HG02870 (cell line): ENCODE results near the gene TRMT2A.
"Not testable (repeated sequence)": the region's sequence is repeated elsewhere in the genome, so short reads cannot be mapped to it uniquely, and the experiment has no call there.

ENCODE experiments used
- ATAC-seq: cut with Tn5 transposase; IDR thresholded peaks from one replicate; pipeline ENCODE4 v1.9.1; 2021; ENCODE audit warnings: mild to moderate bottlenecking, moderate library complexity; ENCODE audit not compliant: unreplicated experiment

TRMT2A gene

DNA sequence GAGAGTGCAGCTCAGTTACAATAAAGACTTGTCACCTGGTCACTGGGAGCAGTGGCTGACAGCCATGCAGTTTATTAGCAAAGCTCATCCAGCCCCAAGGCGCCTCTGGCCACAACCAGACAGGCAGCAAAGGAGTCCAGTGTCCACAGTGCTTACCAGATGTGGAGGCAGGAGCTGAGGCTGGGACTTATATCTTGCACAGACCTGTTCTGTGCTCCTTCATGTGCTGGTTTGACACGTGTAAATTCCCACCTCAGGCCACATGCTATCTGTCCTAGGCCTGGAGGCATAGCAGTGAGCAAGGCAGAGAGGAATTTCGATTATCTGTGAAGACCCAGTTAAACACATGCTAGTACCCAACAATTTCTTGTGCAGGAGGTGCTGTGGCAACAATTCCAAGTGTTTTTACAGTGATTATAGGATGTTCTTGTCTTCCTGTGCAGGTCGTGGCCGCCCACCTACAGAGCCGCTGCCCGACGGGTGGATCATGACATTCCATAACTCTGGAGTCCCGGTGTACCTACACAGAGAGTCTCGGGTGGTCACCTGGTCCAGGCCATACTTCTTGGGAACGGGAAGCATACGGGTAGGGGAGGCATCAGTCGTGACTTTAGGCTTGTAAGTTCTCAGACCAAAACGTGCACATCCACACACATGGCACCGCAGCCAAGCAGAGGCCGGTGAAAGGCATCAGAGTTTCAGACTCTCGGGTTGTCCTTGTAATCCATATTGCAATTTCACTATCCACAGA is 27.6 kb downstream of the TRMT2A start:
- ATAC-seq = no peak

DNA sequence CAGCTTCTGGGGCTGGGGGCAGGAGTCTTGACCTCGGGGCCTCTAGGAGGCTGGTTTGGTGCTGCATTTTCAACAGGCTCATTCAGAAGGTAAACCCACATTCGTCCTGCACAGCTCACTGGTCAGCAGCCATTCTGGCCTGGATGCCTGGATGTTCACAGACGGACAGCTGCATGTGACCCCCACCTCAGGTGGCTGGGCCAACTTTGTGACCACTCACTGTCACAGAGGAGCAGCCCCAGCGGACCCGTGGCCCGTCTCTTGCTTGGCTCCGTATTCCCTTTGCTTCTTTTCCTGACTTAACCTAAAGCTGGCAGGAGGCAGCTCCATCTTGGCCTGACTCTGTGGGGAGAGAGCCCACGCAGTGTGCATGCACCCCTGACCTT is 28.8 kb downstream of the TRMT2A start:
- no peak for ATAC-seq

DNA sequence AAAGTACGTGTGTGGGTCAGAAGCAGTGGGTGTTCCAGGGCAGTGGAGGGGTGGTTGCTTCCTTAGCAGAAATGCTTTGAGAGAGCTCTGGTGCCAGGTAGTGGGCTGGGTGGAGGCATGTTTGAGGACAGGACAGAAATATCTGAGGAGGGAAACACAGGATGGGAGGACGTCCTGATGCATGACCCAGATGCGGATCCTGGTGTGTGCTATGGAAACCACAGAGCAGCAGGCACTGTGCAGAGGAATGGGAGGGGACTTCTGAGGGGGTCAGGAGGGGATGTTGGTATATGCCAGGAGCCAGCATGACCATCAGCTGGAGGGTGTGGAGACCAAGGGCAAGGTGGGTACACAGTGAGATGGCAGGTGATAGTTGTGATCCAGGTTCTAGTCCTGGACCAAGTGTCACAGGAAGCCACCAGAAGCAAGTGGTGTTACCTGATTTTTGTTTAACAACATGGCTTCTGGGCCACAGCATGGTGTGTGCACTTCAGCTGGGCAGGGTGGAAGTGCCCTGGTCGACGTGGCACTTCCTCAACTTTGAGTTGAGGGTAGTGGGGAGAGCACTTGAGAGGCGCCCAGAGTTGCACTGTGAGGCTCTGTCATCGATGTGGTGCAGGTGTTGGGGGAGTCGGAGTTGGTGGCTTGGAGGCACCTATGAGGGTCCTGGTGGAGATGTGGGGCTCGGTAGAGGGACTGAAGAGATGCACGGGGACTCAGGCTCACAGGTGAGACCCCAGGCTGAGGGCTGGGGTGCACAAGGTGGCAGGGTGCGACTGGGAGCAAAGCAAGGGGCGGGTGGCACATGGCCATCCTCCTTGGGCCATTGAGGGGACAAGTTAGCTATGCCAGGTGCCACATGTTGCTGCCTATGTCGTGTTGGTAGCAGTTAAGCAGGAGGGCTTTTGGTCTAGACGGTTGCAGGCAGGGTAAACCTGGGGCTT is 29.4 kb downstream of the TRMT2A start:
- ATAC-seq = no peak

DNA sequence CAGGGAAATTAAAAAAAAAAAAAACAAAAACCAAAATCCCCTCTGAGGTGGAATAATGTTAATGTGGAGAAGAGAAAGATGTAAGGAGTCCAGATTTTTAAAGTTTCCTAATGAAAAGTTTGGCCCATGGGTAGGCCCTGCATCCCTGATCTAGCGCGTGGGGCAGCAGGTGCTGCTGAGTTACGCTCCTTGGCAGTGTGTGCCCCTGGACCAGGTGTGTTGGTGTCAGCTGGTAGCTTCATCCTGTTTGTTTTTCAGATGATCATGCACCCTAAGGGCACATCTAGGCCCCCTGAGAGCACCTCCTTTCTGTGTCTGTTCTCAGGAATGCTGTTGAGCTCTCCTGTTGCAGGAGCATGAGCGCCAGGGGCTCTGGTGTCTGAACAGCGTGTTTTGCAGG is 30.3 kb downstream of the TRMT2A start:
- no peak for ATAC-seq

DNA sequence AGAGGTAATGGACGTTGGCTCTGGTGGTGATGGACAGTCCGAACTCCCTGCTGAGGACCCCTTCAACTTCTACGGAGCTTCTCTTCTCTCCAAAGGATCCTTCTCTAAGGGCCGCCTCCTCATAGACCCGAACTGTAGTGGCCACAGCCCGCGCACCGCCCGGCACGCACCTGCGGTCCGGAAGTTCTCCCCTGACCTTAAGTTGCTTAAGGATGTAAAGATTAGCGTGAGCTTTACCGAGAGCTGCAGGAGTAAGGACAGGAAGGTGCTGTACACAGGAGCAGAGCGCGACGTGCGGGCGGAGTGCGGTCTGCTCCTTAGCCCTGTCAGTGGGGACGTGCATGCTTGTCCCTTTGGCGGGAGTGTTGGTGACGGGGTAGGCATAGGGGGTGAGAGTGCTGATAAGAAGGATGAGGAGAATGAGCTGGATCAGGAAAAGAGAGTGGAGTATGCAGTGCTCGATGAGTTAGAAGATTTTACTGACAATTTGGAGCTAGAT is 30.9 kb downstream of the TRMT2A start:
- ATAC-seq = no peak

DNA sequence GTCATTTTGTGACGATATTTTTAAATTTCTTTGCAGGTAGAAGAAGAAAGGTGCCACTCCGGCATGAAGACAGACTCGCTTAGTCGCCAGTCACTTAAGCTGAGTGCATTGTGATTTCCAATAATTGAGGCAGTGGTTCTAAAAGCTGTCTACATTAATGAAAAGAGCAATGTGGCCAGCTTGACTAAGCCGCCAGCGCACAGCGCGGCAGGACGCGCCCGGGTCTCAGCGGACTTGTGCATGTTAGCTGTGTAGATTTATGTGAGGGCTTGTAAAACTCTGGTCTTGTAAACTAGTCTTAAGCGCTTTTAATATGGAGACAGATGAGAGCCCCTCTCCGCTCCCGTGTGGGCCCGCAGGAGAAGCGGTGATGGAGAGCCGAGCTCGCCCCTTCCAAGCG is 31.4 kb downstream of the TRMT2A start:
- ATAC-seq = no peak

DNA sequence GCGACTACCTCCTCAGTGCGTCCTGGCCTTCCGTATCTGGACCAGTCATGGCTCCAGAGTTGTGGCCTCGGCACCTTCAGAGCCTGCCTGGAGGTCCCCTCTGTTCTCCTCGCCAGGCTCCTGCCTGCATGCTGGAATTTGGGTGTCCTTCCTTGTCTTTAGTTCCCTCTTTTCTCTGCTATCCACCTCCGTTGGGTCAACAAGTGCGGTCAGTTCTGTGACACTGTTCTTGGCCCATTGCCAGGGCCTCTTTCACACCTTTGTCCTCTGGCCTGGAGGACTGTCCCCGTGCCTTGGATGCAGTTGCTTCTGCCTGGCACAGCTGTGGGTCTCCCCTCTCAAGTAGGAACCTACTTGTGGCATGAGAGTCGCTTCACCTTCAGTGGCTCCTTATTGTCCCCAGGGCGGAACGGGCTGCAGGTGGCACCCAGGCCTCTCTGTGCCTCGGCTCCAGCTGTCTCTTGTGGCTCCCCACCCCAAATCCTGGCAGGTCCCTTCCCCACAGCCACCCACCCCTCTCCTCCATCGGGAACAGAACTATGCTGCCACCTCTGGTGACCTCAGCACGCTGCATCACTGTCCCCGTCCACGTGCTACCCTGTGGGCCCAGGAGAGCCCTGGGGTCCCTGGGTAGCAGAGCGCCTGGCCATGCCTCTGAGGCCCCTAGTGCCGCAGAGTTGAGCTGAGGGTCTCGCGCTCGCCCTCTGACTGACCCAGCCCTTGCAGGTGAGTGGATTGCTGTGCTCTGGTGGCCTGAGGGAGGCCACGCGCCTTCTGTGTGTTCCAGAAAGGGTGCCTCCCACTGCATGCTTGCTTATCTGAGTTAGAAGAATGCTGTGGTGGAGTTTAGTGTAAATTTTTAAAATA is 32.2 kb downstream of the TRMT2A start:
- no peak for ATAC-seq

DNA sequence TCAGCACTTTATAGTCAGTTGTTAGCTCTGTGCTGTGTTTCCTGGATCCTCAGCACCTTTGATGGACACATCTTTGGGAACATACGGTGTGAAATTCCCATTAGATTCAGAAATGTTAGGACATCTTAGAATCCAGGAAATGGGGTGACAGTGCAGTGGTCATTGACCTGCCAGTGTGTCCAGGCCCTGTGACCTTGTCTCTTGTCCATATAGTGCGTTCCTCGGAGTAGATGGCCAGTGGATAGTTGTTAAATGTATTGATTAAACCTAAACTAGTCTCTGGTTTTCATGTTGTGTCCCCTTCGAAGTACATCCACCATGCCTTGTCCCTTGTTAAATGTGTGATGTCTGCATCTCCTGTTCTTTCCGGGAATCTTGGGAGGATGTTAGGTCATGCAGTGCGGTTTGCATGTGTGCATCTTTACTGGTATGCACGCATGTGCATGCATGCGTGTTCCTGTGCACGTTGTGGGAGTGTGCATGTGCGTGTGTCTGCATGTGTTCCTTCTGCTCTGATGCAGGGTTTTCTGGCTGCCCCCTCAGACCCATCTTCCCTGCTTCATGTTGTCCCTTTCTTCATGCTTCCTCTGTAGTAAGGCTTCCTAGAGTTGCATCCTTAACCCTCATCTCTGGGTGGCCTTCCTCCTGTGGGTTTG is 33.0 kb downstream of the TRMT2A start:
- ATAC-seq = no peak

DNA sequence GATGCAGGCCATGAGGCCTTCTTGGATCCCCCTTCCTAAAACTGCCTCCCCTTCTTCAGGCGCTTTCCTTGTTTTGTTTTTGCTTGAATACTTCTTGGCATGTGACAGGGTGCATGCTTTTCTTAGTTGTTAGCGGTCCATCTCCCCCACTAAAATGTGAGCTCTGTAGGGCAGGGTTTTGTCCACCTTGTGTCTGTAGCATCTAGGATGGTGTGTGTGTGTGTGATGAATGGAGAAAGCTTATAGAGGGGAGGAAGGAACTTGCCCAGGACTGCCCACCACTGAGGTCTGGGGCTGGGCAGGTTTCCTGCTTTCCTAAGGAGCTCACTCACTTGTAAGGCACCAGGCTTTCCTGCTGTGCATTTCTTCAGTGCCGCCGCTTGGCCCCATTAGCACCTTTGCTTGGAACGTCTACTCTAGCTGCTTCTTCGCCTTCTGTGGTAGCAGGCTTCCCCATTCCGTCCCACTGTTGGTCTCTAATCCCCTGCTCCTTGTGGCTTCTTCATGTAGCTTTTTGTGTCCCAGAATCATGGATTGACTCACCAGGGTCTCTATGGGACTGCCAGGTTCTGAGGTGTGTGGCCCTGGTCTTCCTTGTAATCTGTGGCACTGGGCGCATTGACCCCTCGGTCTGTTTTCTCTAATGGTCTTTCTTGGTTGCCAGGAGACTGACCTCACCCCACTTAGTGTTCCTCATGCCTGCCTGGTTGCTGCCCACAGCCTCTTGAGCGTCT is 33.7 kb downstream of the TRMT2A start:
- ATAC-seq = no peak

DNA sequence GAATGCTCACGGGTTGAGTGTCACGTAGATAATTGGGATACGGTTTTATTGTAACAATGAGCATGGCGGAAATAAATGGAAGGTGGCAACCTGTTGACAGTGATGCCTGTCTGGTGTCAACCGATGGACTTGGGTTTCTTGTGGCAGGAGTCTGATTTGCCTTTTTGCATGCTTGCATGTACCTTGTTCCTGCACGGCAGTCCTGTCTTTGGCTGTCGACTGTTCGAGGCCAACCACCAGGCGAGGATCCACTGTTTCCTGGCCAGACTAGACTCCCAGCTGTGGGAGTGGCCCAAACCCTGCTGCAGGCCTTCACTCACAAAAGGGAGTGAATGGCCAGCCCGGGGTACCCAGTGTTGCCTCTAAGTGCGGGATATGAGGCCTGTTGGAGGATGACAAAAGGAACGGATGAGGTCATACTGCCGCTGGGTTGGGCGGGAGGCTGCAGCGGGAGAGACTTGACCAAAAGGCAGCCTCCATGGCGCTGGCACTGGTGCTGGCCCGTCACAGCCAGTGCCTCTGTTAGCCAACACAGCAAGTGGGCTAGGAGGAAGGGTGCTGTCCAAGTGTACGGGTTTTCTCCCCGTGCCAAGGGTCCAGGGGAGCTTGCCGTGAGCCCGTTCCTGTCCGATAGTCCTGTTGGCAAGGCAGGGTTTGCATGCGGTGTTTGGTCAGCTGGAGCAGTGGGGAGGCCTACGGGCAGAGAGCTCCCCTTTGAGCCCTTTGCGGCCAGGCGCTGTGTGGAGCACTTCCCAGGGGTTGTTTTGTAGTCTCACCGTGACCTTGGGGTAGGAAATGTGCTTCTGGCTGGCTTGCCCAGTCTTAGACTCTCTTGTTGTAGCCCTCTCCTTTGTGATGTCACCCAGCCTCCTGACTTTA is 36.0 kb downstream of the TRMT2A start:
- no peak for ATAC-seq

DNA sequence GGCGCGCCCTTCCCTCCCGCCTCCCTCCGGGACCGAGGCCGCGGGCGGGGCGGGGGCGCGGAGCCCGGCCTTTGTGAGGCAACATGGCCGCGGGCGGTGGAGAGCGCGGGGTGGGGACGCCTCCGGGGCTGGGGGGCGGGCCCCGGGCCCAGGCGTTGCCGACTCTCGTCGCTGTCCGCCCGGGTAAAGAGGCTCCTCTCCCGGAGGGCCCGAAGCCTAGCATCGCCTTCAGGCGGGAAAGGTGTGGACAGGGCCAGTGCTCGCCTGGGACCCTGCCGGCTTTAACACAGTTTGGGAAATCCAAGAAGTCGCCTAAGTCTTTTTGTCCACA is 36.6 kb downstream of the TRMT2A start:
- ATAC-seq = peak; percentile 50

DNA sequence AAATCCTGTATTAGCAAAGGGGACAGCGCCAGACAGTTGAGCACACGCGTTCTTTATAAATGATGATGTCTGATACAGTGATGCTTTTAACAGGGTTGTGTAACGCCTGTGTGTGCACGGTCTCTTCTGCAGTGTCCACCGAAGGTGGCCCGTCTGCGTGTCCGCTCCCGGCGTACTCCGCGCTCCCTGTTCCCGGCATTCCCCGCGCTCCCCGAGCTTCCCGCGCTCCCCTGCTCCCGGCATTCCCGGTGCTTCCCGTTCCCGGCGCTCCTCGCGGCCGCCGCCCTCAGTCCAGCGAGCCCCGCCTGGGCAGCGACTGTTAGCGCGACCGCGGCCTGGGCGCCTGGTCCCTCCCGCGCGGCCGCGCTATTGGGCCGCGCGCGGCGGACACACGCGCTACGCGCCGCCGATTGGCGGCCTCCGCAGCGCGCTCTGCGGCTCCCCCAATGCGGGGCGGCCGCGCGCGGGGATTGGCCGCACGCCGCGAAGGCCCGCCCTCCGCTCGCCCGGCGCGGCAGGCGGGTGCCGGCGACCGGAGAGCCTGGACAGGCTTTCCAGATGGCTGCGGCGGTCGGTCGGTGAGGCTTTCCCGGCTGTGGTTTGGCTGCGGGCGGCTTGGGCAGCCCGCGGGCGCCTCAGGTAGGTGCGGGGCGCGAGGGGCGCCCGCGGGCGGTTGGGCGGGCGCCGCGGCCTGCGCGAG is 37.1 kb downstream of the TRMT2A start, which contains the start of gene DGCR8:
DGCR8 (plus strand) TSS at position 497 of the 700 bp plus-strand sequence. CDS start 5,723 bp downstream, outside the sequence.
- ATAC-seq = peak; percentile 76

DNA sequence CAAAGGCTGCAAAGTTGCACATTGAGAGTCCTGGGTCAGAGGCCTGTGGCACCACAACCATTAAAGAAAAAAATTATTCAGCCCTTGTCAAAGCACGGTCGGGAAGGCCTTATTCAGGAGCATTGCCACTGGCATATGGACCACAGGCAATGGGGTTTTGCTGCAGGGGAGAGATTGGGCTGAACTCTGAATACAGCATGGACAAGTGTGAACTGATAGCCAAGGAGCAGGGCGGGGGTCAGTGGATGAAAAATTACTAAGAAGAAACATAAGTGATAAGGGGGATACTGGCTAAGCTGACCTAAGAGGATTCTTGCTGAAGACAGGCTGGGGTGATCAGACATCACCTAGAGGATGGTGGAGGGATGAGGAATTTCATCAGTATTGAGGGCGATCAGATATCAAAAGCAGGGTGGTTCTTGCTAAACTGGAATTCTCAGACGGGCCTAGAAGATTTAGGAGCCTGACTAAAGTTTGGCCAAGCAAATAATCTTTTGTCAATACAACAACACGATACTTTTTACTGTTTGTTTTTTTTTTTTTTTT is 40.3 kb downstream of the TRMT2A start:
- no peak for ATAC-seq

DNA sequence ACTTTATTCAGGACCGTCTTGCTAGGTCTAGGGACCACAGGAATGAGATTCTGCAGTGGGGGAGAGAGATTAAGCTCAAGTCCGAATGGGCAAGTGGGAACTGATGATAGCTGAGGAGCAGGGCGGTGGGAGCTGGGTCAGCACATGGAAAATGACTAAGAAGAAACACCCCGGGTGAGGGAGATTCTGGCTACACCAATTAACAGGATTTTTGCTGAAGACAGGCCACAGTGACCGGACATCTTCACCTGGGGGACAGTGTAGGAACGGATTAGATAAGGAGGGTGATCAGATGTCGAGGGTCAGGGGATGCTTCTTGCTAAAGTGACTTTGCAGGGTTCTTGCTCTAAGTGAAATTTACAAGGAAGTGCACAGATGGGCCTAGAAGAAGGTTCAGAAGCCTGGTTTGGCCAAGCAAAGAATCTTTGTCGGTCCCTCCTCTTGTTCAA is 45.5 kb downstream of the TRMT2A start:
- no peak for ATAC-seq

DNA sequence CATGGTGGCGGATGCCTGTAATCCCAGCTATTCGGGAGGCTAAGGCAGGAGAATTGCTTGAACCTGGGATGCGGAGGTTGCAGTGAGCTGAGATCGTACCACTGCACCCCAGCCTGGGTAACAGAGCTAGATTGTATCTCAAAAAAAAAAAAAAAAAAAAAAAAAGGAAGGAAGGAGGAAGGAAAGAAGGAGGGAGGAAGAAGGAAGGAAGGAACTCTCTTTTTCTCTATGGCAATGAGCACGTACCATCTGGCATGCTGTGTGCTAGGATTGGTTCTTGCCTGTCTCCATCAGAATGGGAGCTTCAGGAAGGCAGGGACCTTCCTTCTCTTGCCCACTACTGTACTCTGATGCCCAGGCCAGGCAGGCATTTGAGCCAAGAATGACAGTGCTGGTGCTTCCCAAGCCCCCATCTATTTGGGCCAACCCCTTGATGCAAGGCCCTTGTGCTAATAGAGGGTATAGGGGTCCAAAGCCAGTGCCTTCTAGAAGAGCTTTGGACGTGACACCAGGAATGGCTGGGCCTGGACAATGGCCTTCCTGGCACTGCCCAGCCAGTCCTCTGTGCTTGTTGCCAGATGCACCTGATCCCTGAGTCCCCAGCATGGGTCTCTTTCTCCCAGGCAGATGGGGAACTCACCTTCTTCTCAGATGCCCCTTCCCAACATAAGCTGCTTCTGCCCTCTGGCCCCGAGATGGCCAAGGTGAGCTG is 47.5 kb downstream of the TRMT2A start:
- no peak for ATAC-seq

DNA sequence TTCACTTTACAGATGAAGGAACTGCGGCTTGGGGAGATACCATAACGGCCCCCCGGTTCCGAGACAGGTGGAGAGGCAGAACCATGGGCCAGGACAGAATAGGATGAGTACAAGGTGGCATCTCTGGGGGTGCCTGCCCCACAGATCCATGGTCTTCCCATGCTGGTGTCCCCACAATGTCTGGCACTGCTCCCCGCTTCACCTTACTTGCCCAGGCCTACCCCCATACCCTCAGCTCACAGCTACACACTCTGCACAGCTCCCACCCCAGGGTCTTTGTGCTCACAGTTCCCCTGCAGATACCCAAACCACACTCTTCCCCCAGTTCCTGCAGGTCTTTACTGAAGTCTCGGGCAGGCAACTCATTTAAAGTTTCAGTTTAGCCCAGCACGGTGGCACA is 48.4 kb downstream of the TRMT2A start:
- ATAC-seq = no peak

DNA sequence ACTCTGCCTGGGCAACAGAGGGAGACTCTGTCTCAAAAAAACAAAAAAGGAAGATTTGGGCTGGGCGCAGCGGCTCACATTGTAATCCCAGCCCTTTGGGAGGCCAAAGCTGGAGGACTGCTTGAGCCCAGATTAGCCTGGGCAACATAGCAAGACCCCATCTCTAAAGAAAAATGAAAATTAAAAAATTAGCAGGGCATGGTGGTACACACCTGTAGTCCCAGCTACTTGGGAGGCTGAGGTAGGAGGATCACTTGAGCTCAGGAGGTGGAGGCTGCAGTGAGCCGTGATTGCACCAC is 49.7 kb downstream of the TRMT2A start:
- not testable (repeated sequence) for ATAC-seq
